H1 (cell line): ENCODE data around the gene SH3TC2. TPM values are rescaled to one million over a fixed set of nuclear protein-coding genes. Genes with fewer than 3 reads are reported as not detected.

Source experiments
- CTCF ChIA-PET: fragments of 300-600 bp; sonication (Branson Sonifier 250); formaldehyde crosslinking; loops from one replicate; lab custom pipeline; 2021; ENCODE audit not compliant: partially characterized antibody; lab: Charles Lee
- POLR2A ChIA-PET: fragments of 300-600 bp; sonication (Branson Sonifier 250); formaldehyde crosslinking; loops from one replicate; lab custom pipeline; 2021; ENCODE audit warnings: inconsistent platforms; ENCODE audit not compliant: partially characterized antibody; lab: Charles Lee
- DNase-seq, 2 experiments: peaks; one replicate each; pipeline versions ENCODE4 v3.0.0 to v3.0.0-alpha.2; 2010 to 2022; ENCODE audit warnings: low spot score in 2 of 2, low read depth in 1 of 2, mixed read lengths in 1 of 2
- FAIRE-seq: peaks from 2 replicates; lab custom pipeline; 2011; peaks lifted over from hg19 to GRCh38; lab: Jason Lieb, UNC
- H2AFZ ChIP-seq: 2 replicates; pipeline ENCODE4 v1.8.1; 2012; ENCODE audit warnings: low read length, inconsistent platforms
- H2AK5ac ChIP-seq: 2 replicates; pipeline ENCODE4 v1.6.1; 2013; ENCODE audit warnings: low read depth, low read length
- H2BK120ac ChIP-seq: replicated peaks from 2 replicates; pipeline ENCODE3; 2013; ENCODE audit warnings: low read depth, low read length, inconsistent platforms
- H2BK12ac ChIP-seq: 2 replicates; pipeline ENCODE4 v1.6.1; 2013; ENCODE audit warnings: low read depth, low read length
- H2BK15ac ChIP-seq: 2 replicates; pipeline ENCODE4 v1.6.1; 2013; ENCODE audit warnings: low read length
- H2BK20ac ChIP-seq: 2 replicates; pipeline ENCODE4 v1.6.1; 2013; ENCODE audit warnings: low read length
- H2BK5ac ChIP-seq: 2 replicates; pipeline ENCODE4 v1.6.1; 2013; ENCODE audit warnings: low read depth, low read length
- H3K14ac ChIP-seq: 2 replicates; pipeline ENCODE4 v1.6.1; 2013; ENCODE audit warnings: inconsistent platforms; ENCODE audit not compliant: insufficient read length
- H3K18ac ChIP-seq: 2 replicates; pipeline ENCODE4 v1.6.1; 2013; ENCODE audit warnings: low read length; ENCODE audit errors: extremely low read depth
- H3K23ac ChIP-seq: 2 replicates; pipeline ENCODE4 v1.6.1; 2013; ENCODE audit warnings: inconsistent platforms; ENCODE audit not compliant: insufficient read length
- H3K23me2 ChIP-seq: 2 replicates; pipeline ENCODE4 v1.6.1; 2013; ENCODE audit warnings: low read depth, low read length
- H3K27ac ChIP-seq: 2 replicates; pipeline ENCODE4 v1.6.1; 2011; ENCODE audit warnings: low read depth, low read length, inconsistent platforms
- H3K27me3 ChIP-seq, 4 experiments: replicated peaks in 1 of 4; 1 replicate in 1 of 4; 2 replicates in 3 of 4; pipeline versions ENCODE4 v1.6.1 to v1.8.1; 2011 to 2013; ENCODE audit warnings: low read length in 3 of 4, mild to moderate bottlenecking in 3 of 4, inconsistent platforms in 2 of 4, mixed read lengths in 2 of 4, moderate library complexity in 1 of 4; ENCODE audit not compliant: control insufficient read depth in 3 of 4, insufficient read depth in 3 of 4; ENCODE audit errors: extremely low read depth in 1 of 4
- H3K36me3 ChIP-seq, 4 experiments: 2 replicates each; pipeline versions ENCODE4 v1.6.1 to v1.8.1; 2011 to 2013; ENCODE audit warnings: mild to moderate bottlenecking in 4 of 4, low read length in 3 of 4, moderate library complexity in 2 of 4, control low read depth in 1 of 4, inconsistent platforms in 1 of 4; ENCODE audit not compliant: insufficient read depth in 4 of 4, control insufficient read depth in 2 of 4
- H3K4ac ChIP-seq: replicated peaks from 2 replicates; pipeline ENCODE3; 2013; ENCODE audit warnings: low read length, low read depth, mixed read lengths, inconsistent platforms; ENCODE audit not compliant: insufficient read length
- H3K4me1 ChIP-seq, 4 experiments: replicated peaks in 1 of 4; 1 replicate in 1 of 4; 2 replicates in 3 of 4; pipeline versions ENCODE4 v1.6.1 to v1.8.1; 2011 to 2013; ENCODE audit warnings: low read length in 3 of 4, inconsistent platforms in 2 of 4, mixed read lengths in 1 of 4; ENCODE audit not compliant: insufficient read depth in 4 of 4, control insufficient read depth in 3 of 4
- H3K4me2 ChIP-seq, 2 experiments: 2 replicates each; pipeline versions ENCODE4 v1.6.1 to v1.8.1; 2011 to 2013; ENCODE audit warnings: low read depth in 2 of 2, low read length in 2 of 2, control low read depth in 1 of 2, inconsistent platforms in 1 of 2, mild to moderate bottlenecking in 1 of 2; ENCODE audit not compliant: insufficient read depth in 1 of 2
- H3K4me3 ChIP-seq, 4 experiments: fragments of 200-600, 300-600 bp in 1 of 4; sonication (generic), shearing (Covaris generic), sonication (Bioruptor Twin) in 1 of 4; 2 replicates each; pipeline versions ENCODE4 v1.5.1 to v1.8.1; 2011 to 2016; ENCODE audit warnings: low read length in 4 of 4, low read depth in 3 of 4, control low read depth in 2 of 4, inconsistent platforms in 2 of 4, mild to moderate bottlenecking in 2 of 4, mixed read lengths in 1 of 4, moderate library complexity in 1 of 4; ENCODE audit not compliant: insufficient read depth in 2 of 4; ENCODE audit errors: extremely low read depth in 1 of 4
- H3K56ac ChIP-seq: replicated peaks from 2 replicates; pipeline ENCODE3; 2013; ENCODE audit warnings: low read depth, mild to moderate bottlenecking, mixed read lengths, low read length, inconsistent platforms; ENCODE audit not compliant: insufficient read length
- H3K79me1 ChIP-seq: 2 replicates; pipeline ENCODE4 v1.6.1; 2013; ENCODE audit warnings: low read depth, low read length, control low read depth
- H3K79me2 ChIP-seq, 2 experiments: 2 replicates each; pipeline versions ENCODE4 v1.6.1 to v1.8.1; 2012 to 2013; ENCODE audit warnings: low read length in 2 of 2, mild to moderate bottlenecking in 2 of 2, inconsistent platforms in 1 of 2; ENCODE audit not compliant: insufficient read depth in 2 of 2, control insufficient read depth in 1 of 2
- H3K9ac ChIP-seq, 4 experiments: replicated peaks in 1 of 4; 1 replicate in 1 of 4; 2 replicates in 3 of 4; pipeline versions ENCODE4 v1.6.1 to v1.8.1; 2011 to 2013; ENCODE audit warnings: low read depth in 3 of 4, low read length in 3 of 4, control low read depth in 2 of 4, mild to moderate bottlenecking in 2 of 4, moderate library complexity in 2 of 4, inconsistent platforms in 1 of 4; ENCODE audit errors: extremely low read depth in 1 of 4
- H3K9me3 ChIP-seq, 2 experiments: 2 replicates each; pipeline versions ENCODE4 v1.6.1 to v1.8.1; 2012 to 2013; ENCODE audit warnings: mild to moderate bottlenecking in 2 of 2, moderate library complexity in 2 of 2, control low read depth in 1 of 2, inconsistent platforms in 1 of 2, low read depth in 1 of 2, low read length in 1 of 2, mixed read lengths in 1 of 2; ENCODE audit not compliant: insufficient read depth in 2 of 2
- H4K20me1 ChIP-seq, 2 experiments: replicated peaks in 1 of 2; 2 replicates each; pipeline versions ENCODE3 to v1.8.1; 2011 to 2013; ENCODE audit warnings: inconsistent platforms in 2 of 2, low read length in 2 of 2, mild to moderate bottlenecking in 1 of 2; ENCODE audit not compliant: insufficient read depth in 2 of 2, control insufficient read depth in 1 of 2
- H4K5ac ChIP-seq: 2 replicates; pipeline ENCODE4 v1.6.1; 2013; ENCODE audit warnings: low read length, low read depth, mixed read lengths, inconsistent platforms; ENCODE audit not compliant: insufficient read length
- H4K8ac ChIP-seq: 2 replicates; pipeline ENCODE4 v1.8.0; 2013; ENCODE audit warnings: mild to moderate bottlenecking, moderate library complexity, low read length, inconsistent platforms; ENCODE audit not compliant: insufficient read depth; ENCODE audit errors: extremely low read depth
- H4K91ac ChIP-seq: replicated peaks from 2 replicates; pipeline ENCODE3; 2013; ENCODE audit warnings: low read length, mixed read lengths, inconsistent platforms; ENCODE audit not compliant: insufficient read length
- CHD2 ChIP-seq: IDR thresholded peaks from 2 replicates; pipeline ENCODE4 v1.6.1; 2012; ENCODE audit warnings: low read length, improper control_type of control experiment
- GABPA ChIP-seq: IDR thresholded peaks from 2 replicates; pipeline ENCODE4 v1.6.1; 2011; ENCODE audit warnings: mild to moderate bottlenecking, low read length, moderate library complexity, borderline replicate concordance; ENCODE audit not compliant: insufficient read depth
- JUN ChIP-seq: IDR thresholded peaks from 2 replicates; pipeline ENCODE4 v1.6.1; 2011; ENCODE audit warnings: low read depth, mild to moderate bottlenecking, improper control_type of control experiment, low read length
- WGBS, 2 experiments: shearing (Covaris generic) in 1 of 2; methylation state at CpG; one replicate each; pipeline versions ENCODE4 v1.1.6 to v1.1.7; 2013 to 2015; ENCODE audit warnings: low lambda C conversion rate in 2 of 2, mixed read lengths in 2 of 2, inconsistent platforms in 1 of 2, low coverage in 1 of 2, missing lambda C conversion rate in 1 of 2; ENCODE audit not compliant: insufficient replicate concordance in 2 of 2, insufficient coverage in 1 of 2, insufficient read length in 1 of 2; ENCODE audit errors: extremely low coverage in 1 of 2, missing lambda C conversion rate in 1 of 2; 5-methylcytosine and 5-hydroxymethylcytosine counted together
- polyA plus RNA-seq, 7 experiments: library from polyadenylated mRNA; depleted of rRNA in 3 of 7; stranded (reverse) in 5 of 7; unstranded in 2 of 7; fragments of >200 nt in 5 of 7; fragments of 200-250 nt in 2 of 7; gene quantifications; 1 replicate in 5 of 7; 2 replicates in 1 of 7; 4 replicates in 1 of 7; pipeline versions ENCODE4 v1.2.1 to v1.2.3, GENCODE V29; 2011 to 2013; ENCODE audit warnings: missing spikeins in 2 of 7, mixed read lengths in 2 of 7
- total RNA-seq: library from RNA; stranded (reverse); fragmentation: NEBNext Ultra II Directional; extraction: Animal tissue kit (Norgen Biotek cat#: 25700); gene quantifications from 2 replicates; pipeline ENCODE4 v1.2.1, GENCODE V29; 2021
- TF ChIP-seq, protein P1 (sequence below): IDR thresholded peaks from 2 replicates; pipeline ENCODE4 v1.6.1; 2012; ENCODE audit warnings: inconsistent platforms

The SH3TC2 gene
- total and polyA plus RNA-seq, 2 of the 8 experiments (the other 6 are each of a cell fraction or from before 2014, with no cell fraction given): 0.11 to 0.80 TPM

DNA sequence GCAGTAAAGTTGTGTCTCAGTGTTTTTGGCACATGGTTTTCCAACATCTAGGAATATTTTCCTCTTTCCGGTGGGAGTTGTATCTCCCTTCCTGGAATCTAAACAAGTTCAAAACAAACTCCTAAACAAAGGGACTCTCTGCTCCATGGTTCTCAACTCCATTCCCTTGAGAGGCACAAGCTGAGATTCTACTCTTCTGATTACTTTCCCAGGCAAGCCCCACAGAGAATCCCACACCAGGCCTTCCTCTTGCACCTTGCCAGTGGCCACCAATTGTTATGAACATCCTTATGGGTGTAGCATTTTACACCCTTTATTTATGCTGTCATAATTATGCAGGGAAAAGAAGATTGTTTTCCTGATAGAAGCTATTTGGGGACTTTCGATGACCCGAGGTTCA lies 25.8 kb upstream of the SH3TC2 start:
- TF ChIP-seq, protein P1, sequence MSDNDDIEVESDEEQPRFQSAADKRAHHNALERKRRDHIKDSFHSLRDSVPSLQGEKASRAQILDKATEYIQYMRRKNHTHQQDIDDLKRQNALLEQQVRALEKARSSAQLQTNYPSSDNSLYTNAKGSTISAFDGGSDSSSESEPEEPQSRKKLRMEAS: no peak
- TF ChIP-seq CHD2: no peak
- TF ChIP-seq JUN: no peak
- no peak for TF ChIP-seq GABPA
- H2AK5ac ChIP-seq: no peak overlapping the region
- H3K23me2 ChIP-seq: no peaks in the 10 kb centered on the region
- H4K91ac ChIP-seq: no peak overlapping the region
- no peaks in the 10 kb centered on the region for H4K20me1 ChIP-seq
- no peak overlapping the region for H4K5ac ChIP-seq
- no peak overlapping the region for H2BK20ac ChIP-seq
- no peak overlapping the region for H2AFZ ChIP-seq
- DNase-seq (no peak), FAIRE-seq (no peak)
- H2BK12ac ChIP-seq: no peak overlapping the region
- H2BK15ac ChIP-seq: no peak overlapping the region
- CTCF ChIA-PET: interaction anchor here (0.6 kb wide), 2 partner anchors 346 to 402 kb away, joined by 3 to 4 read pairs; no protein-coding TSS in a partner anchor
- H3K23ac ChIP-seq: no peak overlapping the region
- POLR2A ChIA-PET: no interaction called here
- H3K4me1 ChIP-seq: no peaks in the 10 kb centered on the region
- H3K4me3 ChIP-seq: no peak overlapping the region
- H3K9me3 ChIP-seq: peaks cover 0 to 2% of the 10 kb centered on the region in 2 experiments; a peak in 1 of 4 replicates
- H3K4me2 ChIP-seq: no peak overlapping the region
- H3K4ac ChIP-seq: no peak overlapping the region
- no peaks in the 10 kb centered on the region for H3K27me3 ChIP-seq
- no peaks in the 10 kb centered on the region for H3K79me1 ChIP-seq
- H3K36me3 ChIP-seq: no peaks in the 10 kb centered on the region
- no peak overlapping the region for H4K8ac ChIP-seq
- no peak overlapping the region for H3K27ac ChIP-seq
- H2BK5ac ChIP-seq: no peak overlapping the region
- 92% methylated on average over 3 of the region's 3 CpGs; no CpG with 5 or more reads in 1 of the 2 experiments for WGBS, 2 experiments
- H3K56ac ChIP-seq: no peak overlapping the region
- no peak overlapping the region for H2BK120ac ChIP-seq
- no peak overlapping the region for H3K14ac ChIP-seq
- no peaks in the 10 kb centered on the region for H3K79me2 ChIP-seq
- H3K9ac ChIP-seq: no peak overlapping the region
- no peak overlapping the region for H3K18ac ChIP-seq
